H1 (cell line): Measurements from ENCODE around the gene SPATA31E1. TPM values are rescaled to one million over a fixed set of nuclear protein-coding genes. Genes with fewer than 3 reads are reported as not detected.

Experiments
- CTCF ChIA-PET: fragments of 300-600 bp; sonication (Branson Sonifier 250); formaldehyde crosslinking; loops from one replicate; lab custom pipeline; 2021; ENCODE audit not compliant: partially characterized antibody; lab: Charles Lee
- POLR2A ChIA-PET: fragments of 300-600 bp; sonication (Branson Sonifier 250); formaldehyde crosslinking; loops from one replicate; lab custom pipeline; 2021; ENCODE audit warnings: inconsistent platforms; ENCODE audit not compliant: partially characterized antibody; lab: Charles Lee
- DNase-seq, 2 experiments: peaks; one replicate each; pipeline versions ENCODE4 v3.0.0 to v3.0.0-alpha.2; 2010 to 2022; ENCODE audit warnings: low spot score in 2 of 2, low read depth in 1 of 2, mixed read lengths in 1 of 2
- FAIRE-seq: peaks from 2 replicates; lab custom pipeline; 2011; peaks lifted over from hg19 to GRCh38; lab: Jason Lieb, UNC
- H2AFZ ChIP-seq: 2 replicates; pipeline ENCODE4 v1.8.1; 2012; ENCODE audit warnings: low read length, inconsistent platforms
- H2AK5ac ChIP-seq: 2 replicates; pipeline ENCODE4 v1.6.1; 2013; ENCODE audit warnings: low read depth, low read length
- H2BK120ac ChIP-seq: replicated peaks from 2 replicates; pipeline ENCODE3; 2013; ENCODE audit warnings: low read depth, low read length, inconsistent platforms
- H2BK12ac ChIP-seq: 2 replicates; pipeline ENCODE4 v1.6.1; 2013; ENCODE audit warnings: low read depth, low read length
- H2BK15ac ChIP-seq: 2 replicates; pipeline ENCODE4 v1.6.1; 2013; ENCODE audit warnings: low read length
- H2BK20ac ChIP-seq: 2 replicates; pipeline ENCODE4 v1.6.1; 2013; ENCODE audit warnings: low read length
- H2BK5ac ChIP-seq: 2 replicates; pipeline ENCODE4 v1.6.1; 2013; ENCODE audit warnings: low read depth, low read length
- H3K14ac ChIP-seq: 2 replicates; pipeline ENCODE4 v1.6.1; 2013; ENCODE audit warnings: inconsistent platforms; ENCODE audit not compliant: insufficient read length
- H3K18ac ChIP-seq: 2 replicates; pipeline ENCODE4 v1.6.1; 2013; ENCODE audit warnings: low read length; ENCODE audit errors: extremely low read depth
- H3K23ac ChIP-seq: 2 replicates; pipeline ENCODE4 v1.6.1; 2013; ENCODE audit warnings: inconsistent platforms; ENCODE audit not compliant: insufficient read length
- H3K23me2 ChIP-seq: 2 replicates; pipeline ENCODE4 v1.6.1; 2013; ENCODE audit warnings: low read depth, low read length
- H3K27ac ChIP-seq: 2 replicates; pipeline ENCODE4 v1.6.1; 2011; ENCODE audit warnings: low read depth, low read length, inconsistent platforms
- H3K27me3 ChIP-seq, 4 experiments: replicated peaks in 1 of 4; 1 replicate in 1 of 4; 2 replicates in 3 of 4; pipeline versions ENCODE4 v1.6.1 to v1.8.1; 2011 to 2013; ENCODE audit warnings: low read length in 3 of 4, mild to moderate bottlenecking in 3 of 4, inconsistent platforms in 2 of 4, mixed read lengths in 2 of 4, moderate library complexity in 1 of 4; ENCODE audit not compliant: control insufficient read depth in 3 of 4, insufficient read depth in 3 of 4; ENCODE audit errors: extremely low read depth in 1 of 4
- H3K36me3 ChIP-seq, 4 experiments: 2 replicates each; pipeline versions ENCODE4 v1.6.1 to v1.8.1; 2011 to 2013; ENCODE audit warnings: mild to moderate bottlenecking in 4 of 4, low read length in 3 of 4, moderate library complexity in 2 of 4, control low read depth in 1 of 4, inconsistent platforms in 1 of 4; ENCODE audit not compliant: insufficient read depth in 4 of 4, control insufficient read depth in 2 of 4
- H3K4ac ChIP-seq: replicated peaks from 2 replicates; pipeline ENCODE3; 2013; ENCODE audit warnings: low read length, low read depth, mixed read lengths, inconsistent platforms; ENCODE audit not compliant: insufficient read length
- H3K4me1 ChIP-seq, 4 experiments: replicated peaks in 1 of 4; 1 replicate in 1 of 4; 2 replicates in 3 of 4; pipeline versions ENCODE4 v1.6.1 to v1.8.1; 2011 to 2013; ENCODE audit warnings: low read length in 3 of 4, inconsistent platforms in 2 of 4, mixed read lengths in 1 of 4; ENCODE audit not compliant: insufficient read depth in 4 of 4, control insufficient read depth in 3 of 4
- H3K4me2 ChIP-seq, 2 experiments: 2 replicates each; pipeline versions ENCODE4 v1.6.1 to v1.8.1; 2011 to 2013; ENCODE audit warnings: low read depth in 2 of 2, low read length in 2 of 2, control low read depth in 1 of 2, inconsistent platforms in 1 of 2, mild to moderate bottlenecking in 1 of 2; ENCODE audit not compliant: insufficient read depth in 1 of 2
- H3K4me3 ChIP-seq, 4 experiments: fragments of 200-600, 300-600 bp in 1 of 4; sonication (generic), shearing (Covaris generic), sonication (Bioruptor Twin) in 1 of 4; 2 replicates each; pipeline versions ENCODE4 v1.5.1 to v1.8.1; 2011 to 2016; ENCODE audit warnings: low read length in 4 of 4, low read depth in 3 of 4, control low read depth in 2 of 4, inconsistent platforms in 2 of 4, mild to moderate bottlenecking in 2 of 4, mixed read lengths in 1 of 4, moderate library complexity in 1 of 4; ENCODE audit not compliant: insufficient read depth in 2 of 4; ENCODE audit errors: extremely low read depth in 1 of 4
- H3K56ac ChIP-seq: replicated peaks from 2 replicates; pipeline ENCODE3; 2013; ENCODE audit warnings: low read depth, mild to moderate bottlenecking, mixed read lengths, low read length, inconsistent platforms; ENCODE audit not compliant: insufficient read length
- H3K79me1 ChIP-seq: 2 replicates; pipeline ENCODE4 v1.6.1; 2013; ENCODE audit warnings: low read depth, low read length, control low read depth
- H3K79me2 ChIP-seq, 2 experiments: 2 replicates each; pipeline versions ENCODE4 v1.6.1 to v1.8.1; 2012 to 2013; ENCODE audit warnings: low read length in 2 of 2, mild to moderate bottlenecking in 2 of 2, inconsistent platforms in 1 of 2; ENCODE audit not compliant: insufficient read depth in 2 of 2, control insufficient read depth in 1 of 2
- H3K9ac ChIP-seq, 4 experiments: replicated peaks in 1 of 4; 1 replicate in 1 of 4; 2 replicates in 3 of 4; pipeline versions ENCODE4 v1.6.1 to v1.8.1; 2011 to 2013; ENCODE audit warnings: low read depth in 3 of 4, low read length in 3 of 4, control low read depth in 2 of 4, mild to moderate bottlenecking in 2 of 4, moderate library complexity in 2 of 4, inconsistent platforms in 1 of 4; ENCODE audit errors: extremely low read depth in 1 of 4
- H3K9me3 ChIP-seq, 2 experiments: 2 replicates each; pipeline versions ENCODE4 v1.6.1 to v1.8.1; 2012 to 2013; ENCODE audit warnings: mild to moderate bottlenecking in 2 of 2, moderate library complexity in 2 of 2, control low read depth in 1 of 2, inconsistent platforms in 1 of 2, low read depth in 1 of 2, low read length in 1 of 2, mixed read lengths in 1 of 2; ENCODE audit not compliant: insufficient read depth in 2 of 2
- H4K20me1 ChIP-seq, 2 experiments: replicated peaks in 1 of 2; 2 replicates each; pipeline versions ENCODE3 to v1.8.1; 2011 to 2013; ENCODE audit warnings: inconsistent platforms in 2 of 2, low read length in 2 of 2, mild to moderate bottlenecking in 1 of 2; ENCODE audit not compliant: insufficient read depth in 2 of 2, control insufficient read depth in 1 of 2
- H4K5ac ChIP-seq: 2 replicates; pipeline ENCODE4 v1.6.1; 2013; ENCODE audit warnings: low read length, low read depth, mixed read lengths, inconsistent platforms; ENCODE audit not compliant: insufficient read length
- H4K8ac ChIP-seq: 2 replicates; pipeline ENCODE4 v1.8.0; 2013; ENCODE audit warnings: mild to moderate bottlenecking, moderate library complexity, low read length, inconsistent platforms; ENCODE audit not compliant: insufficient read depth; ENCODE audit errors: extremely low read depth
- H4K91ac ChIP-seq: replicated peaks from 2 replicates; pipeline ENCODE3; 2013; ENCODE audit warnings: low read length, mixed read lengths, inconsistent platforms; ENCODE audit not compliant: insufficient read length
- BACH1 ChIP-seq: IDR thresholded peaks from 2 replicates; pipeline ENCODE4 v1.6.1; 2012; ENCODE audit warnings: low read length, improper control_type of control experiment
- CHD2 ChIP-seq: IDR thresholded peaks from 2 replicates; pipeline ENCODE4 v1.6.1; 2012; ENCODE audit warnings: low read length, improper control_type of control experiment
- JUN ChIP-seq: IDR thresholded peaks from 2 replicates; pipeline ENCODE4 v1.6.1; 2011; ENCODE audit warnings: low read depth, mild to moderate bottlenecking, improper control_type of control experiment, low read length
- KDM5A ChIP-seq: fragments of 200-600 bp; IDR thresholded peaks from 2 replicates; pipeline ENCODE4 v1.7.1; 2012; ENCODE audit warnings: mild to moderate bottlenecking, low read length, inconsistent platforms, mixed read lengths
- POLR2AphosphoS5 ChIP-seq: IDR thresholded peaks from 2 replicates; pipeline ENCODE4 v1.6.1; 2011; ENCODE audit warnings: low read depth, low read length
- RNF2 ChIP-seq: fragments of 200-900, 300-1000 bp; sonication (generic); IDR thresholded peaks from 2 replicates; pipeline ENCODE4 v1.7.1; 2016; ENCODE audit warnings: borderline replicate concordance, low read depth, mild to moderate bottlenecking, antibody characterized with exemption, low read length; ENCODE audit not compliant: poor library complexity, severe bottlenecking; ENCODE audit errors: missing control alignments
- SIN3A ChIP-seq, 2 experiments: IDR thresholded peaks in 1 of 2; conservative IDR thresholded peaks in 1 of 2; 2 replicates each; pipeline ENCODE4 v1.6.1; 2011 to 2012; ENCODE audit warnings: low read length in 2 of 2, improper control_type of control experiment in 1 of 2, low read depth in 1 of 2, mild to moderate bottlenecking in 1 of 2
- YY1 ChIP-seq: IDR thresholded peaks from 2 replicates; pipeline ENCODE4 v1.6.1; 2011; ENCODE audit warnings: low read depth, mild to moderate bottlenecking, low read length
- ZNF274 ChIP-seq: IDR thresholded peaks from 2 replicates; pipeline ENCODE4 v1.7.0; 2012; ENCODE audit warnings: low read length, borderline replicate concordance; ENCODE audit errors: extremely low read depth
- WGBS, 2 experiments: shearing (Covaris generic) in 1 of 2; methylation state at CpG; one replicate each; pipeline versions ENCODE4 v1.1.6 to v1.1.7; 2013 to 2015; ENCODE audit warnings: low lambda C conversion rate in 2 of 2, mixed read lengths in 2 of 2, inconsistent platforms in 1 of 2, low coverage in 1 of 2, missing lambda C conversion rate in 1 of 2; ENCODE audit not compliant: insufficient replicate concordance in 2 of 2, insufficient coverage in 1 of 2, insufficient read length in 1 of 2; ENCODE audit errors: extremely low coverage in 1 of 2, missing lambda C conversion rate in 1 of 2; 5-methylcytosine and 5-hydroxymethylcytosine counted together
- polyA plus RNA-seq, 7 experiments: library from polyadenylated mRNA; depleted of rRNA in 3 of 7; stranded (reverse) in 5 of 7; unstranded in 2 of 7; fragments of >200 nt in 5 of 7; fragments of 200-250 nt in 2 of 7; gene quantifications; 1 replicate in 5 of 7; 2 replicates in 1 of 7; 4 replicates in 1 of 7; pipeline versions ENCODE4 v1.2.1 to v1.2.3, GENCODE V29; 2011 to 2013; ENCODE audit warnings: missing spikeins in 2 of 7, mixed read lengths in 2 of 7
- total RNA-seq: library from RNA; stranded (reverse); fragmentation: NEBNext Ultra II Directional; extraction: Animal tissue kit (Norgen Biotek cat#: 25700); gene quantifications from 2 replicates; pipeline ENCODE4 v1.2.1, GENCODE V29; 2021
- TF ChIP-seq, protein P1 (sequence below), 3 experiments: IDR thresholded peaks; 1 replicate in 2 of 3; 2 replicates in 1 of 3; pipeline versions ENCODE4 v1.5.1 to v1.6.1; 2011; ENCODE audit warnings: low read length in 3 of 3, mild to moderate bottlenecking in 3 of 3, inconsistent platforms in 2 of 3, low read depth in 1 of 3, moderate library complexity in 1 of 3; ENCODE audit not compliant: insufficient read depth in 1 of 3; ENCODE audit errors: control extremely low read depth in 1 of 3

Gene SPATA31E1
- total and polyA plus RNA-seq, 2 of the 8 experiments (the other 6 are each of a cell fraction or from before 2014, with no cell fraction given), result 0.05 to 0.09 TPM

DNA sequence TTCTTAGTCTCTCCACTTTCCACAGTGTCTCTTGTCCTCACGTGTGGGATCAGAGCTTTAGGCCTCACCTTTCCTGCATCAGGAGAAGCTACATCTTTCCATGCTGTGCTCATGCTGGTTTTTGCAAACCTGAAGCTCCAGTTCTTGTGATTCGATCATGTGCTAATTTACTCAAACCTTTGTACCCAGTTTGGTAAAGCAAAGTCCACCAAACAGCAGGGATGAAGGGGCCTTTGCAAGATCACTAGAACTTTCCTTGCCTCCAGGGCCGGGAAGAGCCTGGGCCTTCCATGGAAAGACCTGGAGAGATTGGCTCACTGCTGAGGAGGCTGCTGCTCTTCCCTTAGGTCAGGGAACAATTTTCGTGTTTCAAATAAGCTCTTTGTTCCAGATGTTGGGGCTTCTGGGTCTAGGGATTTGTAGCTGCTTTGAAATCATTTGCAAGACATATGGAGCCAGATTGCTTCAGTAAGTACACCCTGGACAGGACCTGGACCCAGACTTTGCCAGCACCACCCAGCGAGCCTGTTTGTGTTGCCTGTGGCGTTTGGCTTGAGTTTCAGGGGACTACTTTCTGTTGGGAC lies 18.7 kb upstream of the SPATA31E1 start:
- Histone ChIP-seq H3K23ac (no peak overlapping the region), H3K56ac (no peak overlapping the region), H3K18ac (no peak overlapping the region), H3K27me3 (no peaks in the 10 kb centered on the region; a peak in 2 of 7 replicates), H4K91ac (no peak overlapping the region), H2AFZ (peak overlapping the region; percentile 36; the same call in 1 of the 2 replicates), H2BK12ac (no peak overlapping the region), H3K79me2 (no peaks in the 10 kb centered on the region), H3K4me1 (peaks cover 0 to 5% (median 0%) of the 10 kb centered on the region in 4 experiments; a peak in 2 of 7 replicates), H3K4ac (no peak overlapping the region), H2AK5ac (no peak overlapping the region; the same call in 1 of the 2 replicates), H3K4me2 (0 out of 4 replicates have a peak overlapping the region, but pooled peaks of 1 of the 2 experiments have one; percentile 2), H2BK20ac (no peak overlapping the region), H3K36me3 (no peaks in the 10 kb centered on the region), H3K14ac (no peak overlapping the region), H4K20me1 (no peaks in the 10 kb centered on the region), H2BK15ac (no peak overlapping the region), H2BK5ac (no peak overlapping the region), H4K5ac (no peak overlapping the region), H4K8ac (no peak overlapping the region), H2BK120ac (no peak overlapping the region), H3K23me2 (no peaks in the 10 kb centered on the region), H3K4me3 (no peak overlapping the region), H3K9ac (no peak overlapping the region), H3K79me1 (no peaks in the 10 kb centered on the region), H3K27ac (no peak overlapping the region), H3K9me3 (peaks cover 0 to 4% of the 10 kb centered on the region in 2 experiments; a peak in 1 of 4 replicates)
- POLR2A ChIA-PET, result no interaction called here
- WGBS, 2 experiments, result 90% methylated on average over 6 of the region's 6 CpGs; no CpG with 5 or more reads in 1 of the 2 experiments
- no peak for DNase-seq
- CTCF ChIA-PET, result interaction anchor here (1.0 to 1.7 kb wide), 4 partner anchors 10 to 39 kb away, joined by 3 to 4 read pairs (median 4); no protein-coding TSS in a partner anchor
- no peak for FAIRE-seq
- TF ChIP-seq SIN3A (conservative IDR thresholded peaks at IDR 0.05 in 1 of 2, IDR thresholded peaks at IDR 0.05 in 1 of 2; ENCODE audit: low read depth in 1 of 2, low read length in 2 of 2) (no peak), YY1 (no peak), ZNF274 (no peak), RNF2 (no peak), KDM5A (no peak), CHD2 (no peak), JUN (no peak), BACH1 (no peak), POLR2AphosphoS5 (no peak)
- TF ChIP-seq, protein P1, sequence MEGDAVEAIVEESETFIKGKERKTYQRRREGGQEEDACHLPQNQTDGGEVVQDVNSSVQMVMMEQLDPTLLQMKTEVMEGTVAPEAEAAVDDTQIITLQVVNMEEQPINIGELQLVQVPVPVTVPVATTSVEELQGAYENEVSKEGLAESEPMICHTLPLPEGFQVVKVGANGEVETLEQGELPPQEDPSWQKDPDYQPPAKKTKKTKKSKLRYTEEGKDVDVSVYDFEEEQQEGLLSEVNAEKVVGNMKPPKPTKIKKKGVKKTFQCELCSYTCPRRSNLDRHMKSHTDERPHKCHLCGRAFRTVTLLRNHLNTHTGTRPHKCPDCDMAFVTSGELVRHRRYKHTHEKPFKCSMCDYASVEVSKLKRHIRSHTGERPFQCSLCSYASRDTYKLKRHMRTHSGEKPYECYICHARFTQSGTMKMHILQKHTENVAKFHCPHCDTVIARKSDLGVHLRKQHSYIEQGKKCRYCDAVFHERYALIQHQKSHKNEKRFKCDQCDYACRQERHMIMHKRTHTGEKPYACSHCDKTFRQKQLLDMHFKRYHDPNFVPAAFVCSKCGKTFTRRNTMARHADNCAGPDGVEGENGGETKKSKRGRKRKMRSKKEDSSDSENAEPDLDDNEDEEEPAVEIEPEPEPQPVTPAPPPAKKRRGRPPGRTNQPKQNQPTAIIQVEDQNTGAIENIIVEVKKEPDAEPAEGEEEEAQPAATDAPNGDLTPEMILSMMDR (IDR thresholded peaks at IDR 0.05; ENCODE audit: control extremely low read depth in 1 of 3, insufficient read depth in 1 of 3, low read depth in 1 of 3, low read length in 3 of 3), result no peak
